H9 (cell line): ENCODE data around the gene LGALS3. TPM values are rescaled to one million over a fixed set of nuclear protein-coding genes. Genes with fewer than 3 reads are reported as not detected.

Experiments
- DNase-seq: peaks from one replicate; pipeline ENCODE4 v3.0.0-alpha.2; 2017
- H2AFZ ChIP-seq: one replicate; pipeline ENCODE4 v1.6.1; 2013; ENCODE audit warnings: mild to moderate bottlenecking, low read length, control low read depth, moderate library complexity
- H2AK5ac ChIP-seq: 2 replicates; pipeline ENCODE4 v1.6.1; 2013; ENCODE audit warnings: low read length, control low read depth, mixed read lengths; ENCODE audit not compliant: insufficient read length
- H2BK120ac ChIP-seq: one replicate; pipeline ENCODE4 v1.6.1; 2013; ENCODE audit warnings: low read depth, mild to moderate bottlenecking, low read length, control low read depth, inconsistent platforms; ENCODE audit not compliant: poor library complexity, severe bottlenecking
- H2BK12ac ChIP-seq: 2 replicates; pipeline ENCODE4 v1.6.1; 2013; ENCODE audit warnings: low read length, control low read depth, mixed read lengths, low read depth; ENCODE audit not compliant: insufficient read length
- H2BK15ac ChIP-seq: 2 replicates; pipeline ENCODE4 v1.6.1; 2013; ENCODE audit warnings: low read depth, low read length, control low read depth
- H2BK20ac ChIP-seq: one replicate; pipeline ENCODE4 v1.6.1; 2013; ENCODE audit warnings: low read depth, mild to moderate bottlenecking, low read length, control low read depth, inconsistent platforms; ENCODE audit not compliant: poor library complexity, severe bottlenecking
- H2BK5ac ChIP-seq: 2 replicates; pipeline ENCODE4 v1.6.1; 2013; ENCODE audit warnings: low read length, control low read depth, mixed read lengths; ENCODE audit not compliant: insufficient read length
- H3K14ac ChIP-seq: 2 replicates; pipeline ENCODE4 v1.6.1; 2013; ENCODE audit warnings: low read length, control low read depth; ENCODE audit not compliant: insufficient read depth
- H3K18ac ChIP-seq: 2 replicates; pipeline ENCODE4 v1.6.1; 2013; ENCODE audit warnings: low read depth, mild to moderate bottlenecking, mixed read lengths, low read length, control low read depth; ENCODE audit not compliant: insufficient read length
- H3K23ac ChIP-seq: 2 replicates; pipeline ENCODE4 v1.6.1; 2013; ENCODE audit warnings: low read length, control low read depth, mixed read lengths, low read depth; ENCODE audit not compliant: insufficient read length
- H3K23me2 ChIP-seq: 2 replicates; pipeline ENCODE4 v1.6.1; 2013; ENCODE audit warnings: low read depth, mild to moderate bottlenecking, mixed read lengths, low read length, control low read depth; ENCODE audit not compliant: insufficient read length, poor library complexity, severe bottlenecking
- H3K27ac ChIP-seq: 2 replicates; pipeline ENCODE4 v1.5.1; 2013; ENCODE audit warnings: low read length, control low read depth, mixed read lengths, low read depth; ENCODE audit not compliant: insufficient read length
- H3K27me3 ChIP-seq: 2 replicates; pipeline ENCODE4 v1.6.1; 2013; ENCODE audit warnings: low read length, control low read depth, inconsistent platforms; ENCODE audit not compliant: insufficient read depth
- H3K4ac ChIP-seq: 2 replicates; pipeline ENCODE4 v1.6.1; 2013; ENCODE audit warnings: low read depth, mild to moderate bottlenecking, control low read depth, inconsistent platforms, low read length, moderate library complexity
- H3K4me1 ChIP-seq: 2 replicates; pipeline ENCODE4 v1.6.1; 2013; ENCODE audit warnings: low read length, control low read depth, inconsistent platforms; ENCODE audit not compliant: insufficient read depth
- H3K4me2 ChIP-seq: 2 replicates; pipeline ENCODE4 v1.6.1; 2013; ENCODE audit warnings: low read length, control low read depth, mixed read lengths; ENCODE audit not compliant: insufficient read length, insufficient read depth
- H3K56ac ChIP-seq: 2 replicates; pipeline ENCODE4 v1.6.1; 2013; ENCODE audit warnings: low read depth, mild to moderate bottlenecking, mixed read lengths, low read length, control low read depth; ENCODE audit not compliant: insufficient read length
- H3K79me1 ChIP-seq: 2 replicates; pipeline ENCODE4 v1.6.1; 2013; ENCODE audit warnings: low read depth, mild to moderate bottlenecking, moderate library complexity, low read length, control low read depth, inconsistent platforms; ENCODE audit not compliant: insufficient read depth, poor library complexity, severe bottlenecking
- H3K79me2 ChIP-seq: 2 replicates; pipeline ENCODE4 v1.6.1; 2013; ENCODE audit warnings: low read length, control low read depth, inconsistent platforms; ENCODE audit not compliant: insufficient read depth
- H3K9ac ChIP-seq: 2 replicates; pipeline ENCODE4 v1.6.1; 2013; ENCODE audit warnings: low read length, control low read depth, mixed read lengths; ENCODE audit not compliant: insufficient read length; ENCODE audit errors: extremely low read depth
- H3K9me3 ChIP-seq: one replicate; pipeline ENCODE4 v1.6.1; 2013; ENCODE audit warnings: low read depth, low read length, inconsistent platforms; ENCODE audit not compliant: control insufficient read depth
- H3T11ph ChIP-seq: one replicate; pipeline ENCODE4 v1.6.1; 2013; ENCODE audit warnings: mild to moderate bottlenecking, low read length, control low read depth, inconsistent platforms
- H4K20me1 ChIP-seq: one replicate; pipeline ENCODE4 v1.6.1; 2013; ENCODE audit not compliant: control insufficient read depth, insufficient read length, insufficient read depth
- H4K5ac ChIP-seq: 2 replicates; pipeline ENCODE4 v1.6.1; 2013; ENCODE audit warnings: low read depth, mild to moderate bottlenecking, mixed read lengths, low read length, control low read depth; ENCODE audit not compliant: insufficient read length
- H4K8ac ChIP-seq: replicated peaks from 2 replicates; pipeline ENCODE4 v1.6.1; 2013; ENCODE audit warnings: low read length, control low read depth, mixed read lengths, low read depth; ENCODE audit not compliant: insufficient read length
- H4K91ac ChIP-seq: 2 replicates; pipeline ENCODE4 v1.6.1; 2013; ENCODE audit warnings: low read depth, mild to moderate bottlenecking, moderate library complexity, mixed read lengths, low read length, control low read depth; ENCODE audit not compliant: insufficient read length
- H3K27ac Mint-ChIP-seq, 3 experiments: 2 replicates in 2 of 3; 3 replicates in 1 of 3; pipeline ENCODE4 v1.8.0; 2020 to 2021; ENCODE audit warnings: mixed read lengths in 3 of 3, mild to moderate bottlenecking in 1 of 3, moderate library complexity in 1 of 3
- H3K27me3 Mint-ChIP-seq: 2 replicates; pipeline ENCODE4 v1.8.0; 2021; ENCODE audit warnings: low read depth, mild to moderate bottlenecking, moderate library complexity, mixed read lengths
- H3K36me3 Mint-ChIP-seq, 3 experiments: 2 replicates in 2 of 3; 3 replicates in 1 of 3; pipeline ENCODE4 v1.8.0; 2020 to 2021; ENCODE audit warnings: low read depth in 3 of 3, mixed read lengths in 3 of 3; ENCODE audit not compliant: insufficient read depth in 1 of 3
- H3K4me1 Mint-ChIP-seq, 2 experiments: 2 replicates each; pipeline ENCODE4 v1.8.0; 2020; ENCODE audit warnings: mixed read lengths in 2 of 2
- H3K4me3 Mint-ChIP-seq, 2 experiments: 2 replicates in 1 of 2; 3 replicates in 1 of 2; pipeline ENCODE4 v1.8.0; 2020 to 2021; ENCODE audit warnings: mild to moderate bottlenecking in 2 of 2, mixed read lengths in 2 of 2, moderate library complexity in 1 of 2
- H3K9me3 Mint-ChIP-seq, 2 experiments: 2 replicates in 1 of 2; 3 replicates in 1 of 2; pipeline ENCODE4 v1.8.0; 2020; ENCODE audit warnings: mild to moderate bottlenecking in 2 of 2, mixed read lengths in 2 of 2, moderate library complexity in 1 of 2
- WGBS: extraction: QIAGEN DNeasy Blood & Tissue Kit; methylation state at CpG from one replicate; pipeline ENCODE4 v1.1.7; 2013; ENCODE audit warnings: missing lambda C conversion rate, low lambda C conversion rate, mixed read lengths; ENCODE audit not compliant: insufficient read length; ENCODE audit errors: extremely low coverage; 5-methylcytosine and 5-hydroxymethylcytosine counted together
- total RNA-seq: library from RNA; stranded (reverse); gene quantifications from 2 replicates; pipeline ENCODE4 v1.2.1, GENCODE V29; 2021
- TF ChIP-seq, protein P1 (sequence below): fragments of 200-600 bp; sonication (generic); conservative IDR thresholded peaks from 3 replicates; pipeline ENCODE4 v1.8.0; 2021; ENCODE audit warnings: antibody characterized with exemption, mild to moderate bottlenecking

Gene LGALS3
- total RNA-seq, 1 experiment from 2014 or later = 4.0 TPM

DNA sequence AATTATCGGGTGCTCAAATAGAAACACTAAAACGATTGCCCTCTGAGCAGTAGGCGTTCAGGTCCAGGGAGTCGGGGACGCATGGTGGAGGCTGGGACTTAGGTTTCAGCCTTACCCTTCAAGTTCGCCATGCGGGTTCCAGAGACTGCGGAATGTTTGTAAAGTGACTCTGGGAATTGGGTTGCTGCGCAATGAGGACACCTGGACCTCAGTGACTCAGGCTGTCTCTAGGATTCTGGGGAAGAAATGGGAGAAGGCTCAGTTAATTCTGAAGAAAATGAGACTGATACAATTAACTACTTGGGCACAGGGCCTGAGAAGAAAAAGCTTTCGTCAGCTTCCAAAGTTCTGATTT lies 1.1 kb downstream of the LGALS3 start:
- Histone ChIP-seq H3K56ac (no peak overlapping the region), H3K27me3 (peaks cover 6% of the 10 kb centered on the region; the same call in 1 of the 2 replicates), H4K20me1 (no peaks in the 10 kb centered on the region), H3T11ph (no peak overlapping the region), H3K4me1 (no peaks in the 10 kb centered on the region), H2BK120ac (no peak overlapping the region), H3K14ac (no peak overlapping the region; the same call in 1 of the 2 replicates), H3K79me1 (no peaks in the 10 kb centered on the region), H2AFZ (no peak overlapping the region), H2BK5ac (no peak overlapping the region), H4K91ac (no peak overlapping the region), H2AK5ac (no peak overlapping the region), H3K23me2 (peaks cover 12% of the 10 kb centered on the region), H4K8ac (no peak overlapping the region), H3K9ac (no peak overlapping the region), H3K27ac (no peak overlapping the region), H3K9me3 (no peaks in the 10 kb centered on the region), H3K79me2 (no peaks in the 10 kb centered on the region), H3K18ac (no peak overlapping the region), H2BK15ac (no peak overlapping the region), H4K5ac (no peak overlapping the region), H3K4me2 (peak overlapping the region; percentile 86), H2BK12ac (no peak overlapping the region), H3K4ac (no peak overlapping the region), H3K23ac (no peak overlapping the region), H2BK20ac (no peak overlapping the region)
- WGBS = no CpG with 5 or more reads among the region's 10 CpGs
- no peaks in the 10 kb centered on the region for H3K9me3 Mint-ChIP-seq
- H3K4me3 Mint-ChIP-seq = peak overlapping the region; percentile 61 to 76
- H3K36me3 Mint-ChIP-seq = no peaks in the 10 kb centered on the region
- TF ChIP-seq, protein P1, sequence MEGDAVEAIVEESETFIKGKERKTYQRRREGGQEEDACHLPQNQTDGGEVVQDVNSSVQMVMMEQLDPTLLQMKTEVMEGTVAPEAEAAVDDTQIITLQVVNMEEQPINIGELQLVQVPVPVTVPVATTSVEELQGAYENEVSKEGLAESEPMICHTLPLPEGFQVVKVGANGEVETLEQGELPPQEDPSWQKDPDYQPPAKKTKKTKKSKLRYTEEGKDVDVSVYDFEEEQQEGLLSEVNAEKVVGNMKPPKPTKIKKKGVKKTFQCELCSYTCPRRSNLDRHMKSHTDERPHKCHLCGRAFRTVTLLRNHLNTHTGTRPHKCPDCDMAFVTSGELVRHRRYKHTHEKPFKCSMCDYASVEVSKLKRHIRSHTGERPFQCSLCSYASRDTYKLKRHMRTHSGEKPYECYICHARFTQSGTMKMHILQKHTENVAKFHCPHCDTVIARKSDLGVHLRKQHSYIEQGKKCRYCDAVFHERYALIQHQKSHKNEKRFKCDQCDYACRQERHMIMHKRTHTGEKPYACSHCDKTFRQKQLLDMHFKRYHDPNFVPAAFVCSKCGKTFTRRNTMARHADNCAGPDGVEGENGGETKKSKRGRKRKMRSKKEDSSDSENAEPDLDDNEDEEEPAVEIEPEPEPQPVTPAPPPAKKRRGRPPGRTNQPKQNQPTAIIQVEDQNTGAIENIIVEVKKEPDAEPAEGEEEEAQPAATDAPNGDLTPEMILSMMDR = no peak
- peaks cover 61% of the 10 kb centered on the region for H3K27me3 Mint-ChIP-seq
- peaks cover 5 to 9% of the 10 kb centered on the region in 2 experiments for H3K4me1 Mint-ChIP-seq
- H3K27ac Mint-ChIP-seq = no peak overlapping the region
- DNase-seq = peak; percentile 59
